ENCODE results near the gene PPP4C.
A peak's percentile ranks its signal among the peaks of the same experiment; 100 is the strongest.

PPP4C gene

GRCh38 chr16:30084096-30084815, 8.5 kb downstream of the PPP4C start:
- Mint-ChIP-seq H3K4me3 (no peak overlapping the region), H3K27ac (no peak overlapping the region), H3K27me3 (no peaks in the 10 kb centered on the region), H3K36me3 (peaks cover 4% of the 10 kb centered on the region), H3K4me1 (ENCODE audit: low read depth) (peaks cover 15% of the 10 kb centered on the region), H3K9me3 (ENCODE audit: low read depth) (no peaks in the 10 kb centered on the region)

DNA sequence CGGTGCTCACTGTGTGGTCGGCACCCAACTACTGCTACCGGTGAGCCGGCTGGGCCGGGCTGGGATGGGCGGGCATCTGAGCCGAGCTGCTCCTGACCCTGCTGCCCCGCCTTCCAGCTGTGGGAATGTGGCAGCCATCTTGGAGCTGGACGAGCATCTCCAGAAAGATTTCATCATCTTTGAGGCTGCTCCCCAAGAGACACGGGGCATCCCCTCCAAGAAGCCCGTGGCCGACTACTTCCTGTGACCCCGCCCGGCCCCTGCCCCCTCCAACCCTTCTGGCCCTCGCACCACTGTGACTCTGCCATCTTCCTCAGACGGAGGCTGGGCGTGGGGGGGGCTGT, 9.0 kb downstream of the PPP4C start:
- Mint-ChIP-seq H3K9me3 (ENCODE audit: low read depth) (no peaks in the 10 kb centered on the region), H3K36me3 (peaks cover 4% of the 10 kb centered on the region), H3K4me3 (no peak overlapping the region), H3K27me3 (no peaks in the 10 kb centered on the region), H3K27ac (no peak overlapping the region), H3K4me1 (ENCODE audit: low read depth) (peaks cover 14% of the 10 kb centered on the region)

DNA sequence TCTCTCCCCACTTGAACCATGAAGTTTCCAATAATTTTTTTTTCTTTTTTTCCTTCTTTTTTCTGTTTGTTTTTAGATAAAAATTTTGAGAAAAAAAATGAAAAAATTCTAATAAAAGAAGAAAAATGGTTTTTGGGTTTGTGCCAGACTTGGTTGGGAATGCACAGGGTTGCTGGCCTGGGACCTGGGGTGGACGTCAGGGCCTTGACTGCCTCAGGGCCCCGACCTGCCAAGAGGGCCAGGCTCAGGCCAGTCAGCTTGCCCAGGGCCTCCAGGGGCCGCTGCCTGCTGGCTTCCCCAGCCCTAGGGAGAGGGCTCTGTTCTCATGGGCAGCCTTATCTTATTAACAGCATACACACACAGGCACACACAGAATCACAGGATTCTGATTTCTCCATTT, 9.5 kb downstream of the PPP4C start:
- no peak overlapping the region for H3K27ac Mint-ChIP-seq
- H3K4me3 Mint-ChIP-seq: no peak overlapping the region
- H3K4me1 Mint-ChIP-seq (ENCODE audit: low read depth): peaks cover 17% of the 10 kb centered on the region
- H3K9me3 Mint-ChIP-seq (ENCODE audit: low read depth): no peaks in the 10 kb centered on the region
- no peaks in the 10 kb centered on the region for H3K27me3 Mint-ChIP-seq
- peaks cover 4% of the 10 kb centered on the region for H3K36me3 Mint-ChIP-seq

GRCh38 chr16:30085820-30086219, 10.0 kb downstream of the PPP4C start:
- Mint-ChIP-seq H3K4me1 (ENCODE audit: low read depth) (peaks cover 20% of the 10 kb centered on the region), H3K9me3 (ENCODE audit: low read depth) (no peaks in the 10 kb centered on the region), H3K27ac (no peak overlapping the region), H3K36me3 (peaks cover 4% of the 10 kb centered on the region), H3K27me3 (no peaks in the 10 kb centered on the region), H3K4me3 (no peak overlapping the region)

DNA sequence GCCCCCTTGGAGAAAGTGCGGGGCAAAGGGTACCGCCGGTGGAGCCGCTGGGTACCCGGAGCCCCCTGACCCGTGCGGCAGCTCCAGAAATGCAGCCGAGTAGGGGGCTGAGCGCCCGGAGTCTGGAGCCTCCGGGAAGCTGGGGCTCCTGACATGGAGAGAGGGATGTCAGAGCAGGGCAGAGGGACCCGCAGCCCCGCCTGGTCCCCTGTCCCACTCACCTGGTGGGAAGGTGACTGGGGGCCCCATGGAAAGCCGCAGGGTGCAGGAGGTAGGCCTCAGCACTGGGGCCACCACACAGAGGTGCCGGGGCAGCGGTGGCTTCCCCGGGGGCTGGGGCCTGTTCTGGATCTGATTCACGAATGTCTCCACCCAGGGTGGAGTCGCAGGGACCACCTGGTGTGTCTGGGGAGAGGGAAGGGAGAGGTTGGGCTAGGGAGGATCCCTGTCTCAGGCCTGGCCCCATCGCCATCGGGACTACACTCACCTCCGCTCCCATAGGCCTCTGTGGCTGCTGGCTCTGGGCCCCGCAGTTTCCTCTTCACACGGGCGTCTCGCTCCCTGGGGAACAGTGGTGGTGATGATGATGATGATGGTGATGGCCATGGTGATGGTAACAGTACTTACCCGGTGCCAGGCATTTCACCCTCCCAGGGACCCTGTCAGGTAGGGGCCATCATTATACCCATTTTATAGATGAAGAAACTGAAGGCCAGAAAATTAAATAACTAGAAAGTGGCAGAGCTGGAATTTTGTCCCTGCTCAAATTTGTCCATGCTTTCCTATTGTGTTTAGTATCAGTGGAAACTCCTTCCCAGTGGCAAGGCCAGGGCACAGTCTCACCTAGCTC, 10.7 kb downstream of the PPP4C start:
- no peak overlapping the region for H3K4me3 Mint-ChIP-seq
- H3K9me3 Mint-ChIP-seq (ENCODE audit: low read depth): no peaks in the 10 kb centered on the region
- H3K27me3 Mint-ChIP-seq: no peaks in the 10 kb centered on the region
- H3K36me3 Mint-ChIP-seq: peaks cover 4% of the 10 kb centered on the region
- peaks cover 20% of the 10 kb centered on the region for H3K4me1 Mint-ChIP-seq (ENCODE audit: low read depth)
- H3K27ac Mint-ChIP-seq: no peak overlapping the region

- H3K27ac Mint-ChIP-seq: no peak overlapping the region
- H3K4me3 Mint-ChIP-seq: no peak overlapping the region
- peaks cover 3% of the 10 kb centered on the region for H3K36me3 Mint-ChIP-seq
- H3K27me3 Mint-ChIP-seq: no peaks in the 10 kb centered on the region
- H3K9me3 Mint-ChIP-seq (ENCODE audit: low read depth): no peaks in the 10 kb centered on the region
- H3K4me1 Mint-ChIP-seq (ENCODE audit: low read depth): peaks cover 24% of the 10 kb centered on the region
Measured at GRCh38 chr16:30087181-30087898, 11.5 kb downstream of the PPP4C start.

DNA sequence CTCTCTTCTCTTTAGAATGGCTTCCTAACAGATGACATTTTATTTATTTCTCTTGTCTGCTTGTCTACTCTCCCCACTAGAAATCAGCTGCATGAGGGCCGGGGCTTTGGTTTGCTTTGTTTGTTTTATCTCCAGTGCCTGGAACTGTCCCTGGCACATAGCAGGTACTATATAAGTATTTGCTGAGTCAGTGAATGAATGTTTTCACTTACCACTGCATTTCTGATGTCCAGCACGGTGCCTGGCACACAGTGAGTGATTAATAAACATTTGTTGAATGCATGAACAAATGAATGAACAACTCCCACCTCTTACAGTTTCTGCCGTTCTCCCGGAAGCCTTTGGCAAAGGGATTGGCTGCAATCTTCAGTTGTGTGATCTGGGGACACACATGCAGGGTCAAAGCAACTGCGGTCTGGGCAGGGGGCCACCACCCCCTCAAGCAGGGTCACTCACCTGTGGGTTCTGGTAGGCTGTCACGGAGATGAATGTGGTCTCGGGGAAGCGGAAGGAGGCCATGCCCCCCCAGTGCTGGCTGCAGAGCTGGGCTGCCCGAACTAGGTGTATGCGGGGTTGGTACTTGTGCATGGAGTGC, 12.5 kb downstream of the PPP4C start:
- Mint-ChIP-seq H3K36me3 (no peaks in the 10 kb centered on the region), H3K9me3 (ENCODE audit: low read depth) (no peaks in the 10 kb centered on the region), H3K4me3 (no peak overlapping the region), H3K27ac (peak overlapping the region; percentile 41), H3K4me1 (ENCODE audit: low read depth) (peaks cover 29% of the 10 kb centered on the region), H3K27me3 (no peaks in the 10 kb centered on the region)

DNA sequence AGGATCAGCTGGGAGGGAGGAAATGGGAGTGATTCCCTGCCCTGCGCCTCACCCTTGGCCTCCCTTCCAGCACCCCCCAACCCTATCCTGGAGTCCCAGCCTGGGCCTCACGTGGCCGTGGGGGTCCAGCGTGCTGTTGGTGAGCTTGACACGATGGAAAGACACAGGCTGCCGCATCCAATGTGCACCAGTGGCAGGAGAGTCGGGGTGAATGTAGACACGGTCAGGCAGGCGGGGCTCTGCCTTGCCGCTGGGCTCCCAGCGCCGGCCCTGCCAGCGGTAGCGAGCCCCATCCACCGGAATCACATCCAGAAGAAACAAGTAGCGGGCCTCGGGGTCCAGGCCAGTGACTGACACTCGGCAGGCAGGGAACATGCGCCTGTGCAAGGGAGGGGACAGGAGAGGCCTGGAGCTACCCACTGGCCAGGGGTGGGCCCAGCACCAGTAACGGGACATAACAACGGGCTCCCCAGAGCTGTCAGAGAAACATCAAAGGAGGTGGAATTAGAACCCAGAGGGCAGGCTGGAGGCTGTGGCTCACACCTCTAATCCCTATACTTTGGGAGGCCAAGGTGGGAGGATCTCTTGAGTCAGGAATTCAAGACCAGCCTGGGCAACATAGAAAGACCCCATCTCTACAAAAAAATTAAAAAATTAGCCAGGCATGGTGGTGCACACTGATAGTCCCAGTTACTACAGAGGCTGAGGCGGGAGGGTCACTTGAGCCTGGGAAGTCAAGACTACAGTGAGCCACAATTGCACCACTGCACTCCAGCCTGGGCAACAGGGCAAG, 13.2 kb downstream of the PPP4C start:
- no peaks in the 10 kb centered on the region for H3K27me3 Mint-ChIP-seq
- H3K27ac Mint-ChIP-seq: no peak overlapping the region
- H3K4me1 Mint-ChIP-seq (ENCODE audit: low read depth): peaks cover 32% of the 10 kb centered on the region
- H3K9me3 Mint-ChIP-seq (ENCODE audit: low read depth): no peaks in the 10 kb centered on the region
- H3K4me3 Mint-ChIP-seq: no peak overlapping the region
- H3K36me3 Mint-ChIP-seq: no peaks in the 10 kb centered on the region

DNA sequence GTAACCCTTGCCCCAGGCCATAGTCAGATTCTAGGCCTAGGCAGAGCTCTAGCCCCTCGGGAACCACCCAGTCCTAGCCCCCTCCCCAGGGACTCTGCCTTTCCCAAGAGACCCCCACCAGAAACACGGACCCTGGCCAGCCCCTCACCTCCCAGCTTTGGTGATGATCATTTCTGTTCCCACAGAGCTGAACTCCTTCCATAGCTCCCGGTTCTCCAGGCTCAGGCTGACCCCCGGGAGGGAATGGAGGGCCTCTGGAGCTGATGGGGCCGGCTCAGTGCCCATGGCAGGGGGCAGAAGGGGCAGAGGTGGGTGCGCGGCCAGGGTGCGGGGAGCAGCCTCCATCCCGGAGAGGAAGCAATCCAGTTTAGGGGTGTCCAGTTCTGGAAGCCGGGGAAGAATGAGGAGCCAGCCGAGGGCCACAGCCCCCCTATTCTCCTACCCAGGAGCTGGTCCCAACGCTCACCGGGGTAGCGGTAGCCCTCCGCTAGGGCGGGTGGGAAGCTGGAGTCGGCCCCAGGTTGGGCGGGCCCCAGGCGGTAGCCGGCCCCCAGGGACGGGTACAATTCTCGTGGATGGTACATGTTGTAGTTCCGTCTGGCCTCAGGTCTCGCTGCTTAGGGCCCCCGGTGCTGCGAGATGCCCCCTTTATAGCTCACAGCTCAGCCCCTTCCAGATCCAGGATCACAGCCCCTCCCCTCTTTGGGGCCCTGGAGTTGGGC, 15.0 kb downstream of the PPP4C start:
- H3K27ac Mint-ChIP-seq: peak overlapping the region; percentile 79
- H3K36me3 Mint-ChIP-seq: no peaks in the 10 kb centered on the region
- no peaks in the 10 kb centered on the region for H3K27me3 Mint-ChIP-seq
- H3K4me1 Mint-ChIP-seq (ENCODE audit: low read depth): peaks cover 46% of the 10 kb centered on the region
- peak overlapping the region; percentile 64 for H3K4me3 Mint-ChIP-seq
- H3K9me3 Mint-ChIP-seq (ENCODE audit: low read depth): no peaks in the 10 kb centered on the region

- peak within 1 kb of the TSS; percentile 90 for H3K4me3 Mint-ChIP-seq
- peaks cover 48% of the 10 kb centered on the region for H3K4me1 Mint-ChIP-seq (ENCODE audit: low read depth)
- no peaks in the 10 kb centered on the region for H3K27me3 Mint-ChIP-seq
- peaks cover under 1% of the 10 kb centered on the region for H3K36me3 Mint-ChIP-seq
- H3K27ac Mint-ChIP-seq: peak within 1 kb of the TSS; percentile 94
- peaks cover under 1% of the 10 kb centered on the region for H3K9me3 Mint-ChIP-seq (ENCODE audit: low read depth)
Measured at GRCh38 chr16:30091474-30092372, 15.9 kb downstream of the PPP4C start, which contains the start of gene TBX6. Gene TBX6, minus strand, starts transcription at chr16:30091924. Its CDS starts 731 bp downstream, at chr16:30091193.

DNA sequence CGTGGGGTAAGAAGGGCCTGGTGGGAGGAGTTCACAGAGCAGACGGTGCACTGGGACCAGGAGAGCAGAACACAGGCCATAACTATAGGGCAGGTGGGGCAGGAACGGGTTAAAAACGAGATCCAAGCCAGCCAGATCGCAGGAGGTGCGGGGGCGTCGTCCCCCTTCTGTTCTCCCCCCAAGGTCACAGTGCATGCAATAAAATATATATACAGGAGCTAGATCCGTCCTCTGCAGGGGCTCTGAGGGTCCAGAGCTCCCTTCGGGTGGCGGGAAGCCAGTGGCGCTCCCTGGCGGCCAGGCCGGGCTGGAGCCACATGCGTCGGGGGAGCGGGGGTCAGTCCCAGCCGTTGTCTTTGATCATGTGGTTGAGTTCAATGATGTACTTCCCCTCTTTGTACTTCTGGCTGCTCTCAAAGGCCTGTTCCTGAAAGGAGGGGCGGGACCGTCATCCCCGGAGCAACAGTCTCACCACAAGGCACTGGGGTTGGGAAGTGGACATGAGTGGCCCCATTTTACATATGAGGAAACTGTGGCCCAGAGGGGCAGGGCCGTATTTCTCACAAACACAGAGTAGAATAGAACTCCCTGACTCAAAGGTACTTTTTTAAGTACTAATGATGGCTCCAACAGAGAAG, 16.7 kb downstream of the PPP4C start:
- Mint-ChIP-seq H3K27ac (peak overlapping the region; percentile 94), H3K9me3 (ENCODE audit: low read depth) (peaks cover 6% of the 10 kb centered on the region), H3K27me3 (no peaks in the 10 kb centered on the region), H3K4me1 (ENCODE audit: low read depth) (peaks cover 49% of the 10 kb centered on the region), H3K4me3 (peak overlapping the region; percentile 90), H3K36me3 (peaks cover 7% of the 10 kb centered on the region)

- H3K9me3 Mint-ChIP-seq (ENCODE audit: low read depth): peaks cover 18% of the 10 kb centered on the region
- peaks cover 13% of the 10 kb centered on the region for H3K36me3 Mint-ChIP-seq
- peaks cover 44% of the 10 kb centered on the region for H3K4me1 Mint-ChIP-seq (ENCODE audit: low read depth)
- peak overlapping the region; percentile 87 for H3K27ac Mint-ChIP-seq
- H3K4me3 Mint-ChIP-seq: peak overlapping the region; percentile 84
- no peaks in the 10 kb centered on the region for H3K27me3 Mint-ChIP-seq
Measured at GRCh38 chr16:30094541-30095165, 18.9 kb downstream of the PPP4C start.
